ENCODE data around the gene SMS.
"Not testable (repeated sequence)": the region's sequence is repeated elsewhere in the genome, so short reads cannot be mapped to it uniquely, and the experiment has no call there.

DNA sequence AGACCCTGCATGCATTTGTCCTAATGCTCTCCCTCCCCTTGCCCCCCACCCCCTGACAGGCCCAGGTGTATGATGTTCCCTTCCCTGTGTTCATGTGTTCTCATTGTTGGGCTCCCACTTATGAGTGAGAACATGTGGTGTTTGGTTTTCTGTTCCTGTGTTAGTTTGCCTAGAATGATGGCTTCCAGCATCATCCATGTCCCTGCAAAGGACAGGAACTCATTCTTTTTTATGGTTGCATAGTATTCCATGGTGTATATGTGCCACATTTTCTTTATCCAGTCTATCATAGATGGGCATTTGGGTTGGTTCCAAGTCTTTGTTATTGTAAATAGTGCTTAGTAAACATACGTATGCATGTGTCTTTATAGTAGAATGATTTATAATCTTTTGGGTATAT is 10.0 kb downstream of the SMS start:
- TF ChIP-seq POLR2AphosphoS5, POLR2A (IDR thresholded peaks at IDR 0.05): not testable (repeated sequence)
- TF ChIP-seq, protein P1, sequence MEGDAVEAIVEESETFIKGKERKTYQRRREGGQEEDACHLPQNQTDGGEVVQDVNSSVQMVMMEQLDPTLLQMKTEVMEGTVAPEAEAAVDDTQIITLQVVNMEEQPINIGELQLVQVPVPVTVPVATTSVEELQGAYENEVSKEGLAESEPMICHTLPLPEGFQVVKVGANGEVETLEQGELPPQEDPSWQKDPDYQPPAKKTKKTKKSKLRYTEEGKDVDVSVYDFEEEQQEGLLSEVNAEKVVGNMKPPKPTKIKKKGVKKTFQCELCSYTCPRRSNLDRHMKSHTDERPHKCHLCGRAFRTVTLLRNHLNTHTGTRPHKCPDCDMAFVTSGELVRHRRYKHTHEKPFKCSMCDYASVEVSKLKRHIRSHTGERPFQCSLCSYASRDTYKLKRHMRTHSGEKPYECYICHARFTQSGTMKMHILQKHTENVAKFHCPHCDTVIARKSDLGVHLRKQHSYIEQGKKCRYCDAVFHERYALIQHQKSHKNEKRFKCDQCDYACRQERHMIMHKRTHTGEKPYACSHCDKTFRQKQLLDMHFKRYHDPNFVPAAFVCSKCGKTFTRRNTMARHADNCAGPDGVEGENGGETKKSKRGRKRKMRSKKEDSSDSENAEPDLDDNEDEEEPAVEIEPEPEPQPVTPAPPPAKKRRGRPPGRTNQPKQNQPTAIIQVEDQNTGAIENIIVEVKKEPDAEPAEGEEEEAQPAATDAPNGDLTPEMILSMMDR (IDR thresholded peaks at IDR 0.05), result not testable (repeated sequence)
